H1 (cell line): ENCODE data around the gene NGEF. TPM values are rescaled to one million over a fixed set of nuclear protein-coding genes. Genes with fewer than 3 reads are reported as not detected.

ENCODE experiments used
- CTCF ChIA-PET: fragments of 300-600 bp; sonication (Branson Sonifier 250); formaldehyde crosslinking; loops from one replicate; lab custom pipeline; 2021; ENCODE audit not compliant: partially characterized antibody; lab: Charles Lee
- POLR2A ChIA-PET: fragments of 300-600 bp; sonication (Branson Sonifier 250); formaldehyde crosslinking; loops from one replicate; lab custom pipeline; 2021; ENCODE audit warnings: inconsistent platforms; ENCODE audit not compliant: partially characterized antibody; lab: Charles Lee
- DNase-seq, 2 experiments: peaks; one replicate each; pipeline versions ENCODE4 v3.0.0 to v3.0.0-alpha.2; 2010 to 2022; ENCODE audit warnings: low spot score in 2 of 2, low read depth in 1 of 2, mixed read lengths in 1 of 2
- FAIRE-seq: peaks from 2 replicates; lab custom pipeline; 2011; peaks lifted over from hg19 to GRCh38; lab: Jason Lieb, UNC
- H2AFZ ChIP-seq: 2 replicates; pipeline ENCODE4 v1.8.1; 2012; ENCODE audit warnings: low read length, inconsistent platforms
- H2AK5ac ChIP-seq: 2 replicates; pipeline ENCODE4 v1.6.1; 2013; ENCODE audit warnings: low read depth, low read length
- H2BK120ac ChIP-seq: replicated peaks from 2 replicates; pipeline ENCODE3; 2013; ENCODE audit warnings: low read depth, low read length, inconsistent platforms
- H2BK12ac ChIP-seq: 2 replicates; pipeline ENCODE4 v1.6.1; 2013; ENCODE audit warnings: low read depth, low read length
- H2BK15ac ChIP-seq: 2 replicates; pipeline ENCODE4 v1.6.1; 2013; ENCODE audit warnings: low read length
- H2BK20ac ChIP-seq: 2 replicates; pipeline ENCODE4 v1.6.1; 2013; ENCODE audit warnings: low read length
- H2BK5ac ChIP-seq: 2 replicates; pipeline ENCODE4 v1.6.1; 2013; ENCODE audit warnings: low read depth, low read length
- H3K14ac ChIP-seq: 2 replicates; pipeline ENCODE4 v1.6.1; 2013; ENCODE audit warnings: inconsistent platforms; ENCODE audit not compliant: insufficient read length
- H3K18ac ChIP-seq: 2 replicates; pipeline ENCODE4 v1.6.1; 2013; ENCODE audit warnings: low read length; ENCODE audit errors: extremely low read depth
- H3K23ac ChIP-seq: 2 replicates; pipeline ENCODE4 v1.6.1; 2013; ENCODE audit warnings: inconsistent platforms; ENCODE audit not compliant: insufficient read length
- H3K23me2 ChIP-seq: 2 replicates; pipeline ENCODE4 v1.6.1; 2013; ENCODE audit warnings: low read depth, low read length
- H3K27ac ChIP-seq: 2 replicates; pipeline ENCODE4 v1.6.1; 2011; ENCODE audit warnings: low read depth, low read length, inconsistent platforms
- H3K27me3 ChIP-seq, 4 experiments: replicated peaks in 1 of 4; 1 replicate in 1 of 4; 2 replicates in 3 of 4; pipeline versions ENCODE4 v1.6.1 to v1.8.1; 2011 to 2013; ENCODE audit warnings: low read length in 3 of 4, mild to moderate bottlenecking in 3 of 4, inconsistent platforms in 2 of 4, mixed read lengths in 2 of 4, moderate library complexity in 1 of 4; ENCODE audit not compliant: control insufficient read depth in 3 of 4, insufficient read depth in 3 of 4; ENCODE audit errors: extremely low read depth in 1 of 4
- H3K36me3 ChIP-seq, 4 experiments: 2 replicates each; pipeline versions ENCODE4 v1.6.1 to v1.8.1; 2011 to 2013; ENCODE audit warnings: mild to moderate bottlenecking in 4 of 4, low read length in 3 of 4, moderate library complexity in 2 of 4, control low read depth in 1 of 4, inconsistent platforms in 1 of 4; ENCODE audit not compliant: insufficient read depth in 4 of 4, control insufficient read depth in 2 of 4
- H3K4ac ChIP-seq: replicated peaks from 2 replicates; pipeline ENCODE3; 2013; ENCODE audit warnings: low read length, low read depth, mixed read lengths, inconsistent platforms; ENCODE audit not compliant: insufficient read length
- H3K4me1 ChIP-seq, 4 experiments: replicated peaks in 1 of 4; 1 replicate in 1 of 4; 2 replicates in 3 of 4; pipeline versions ENCODE4 v1.6.1 to v1.8.1; 2011 to 2013; ENCODE audit warnings: low read length in 3 of 4, inconsistent platforms in 2 of 4, mixed read lengths in 1 of 4; ENCODE audit not compliant: insufficient read depth in 4 of 4, control insufficient read depth in 3 of 4
- H3K4me2 ChIP-seq, 2 experiments: 2 replicates each; pipeline versions ENCODE4 v1.6.1 to v1.8.1; 2011 to 2013; ENCODE audit warnings: low read depth in 2 of 2, low read length in 2 of 2, control low read depth in 1 of 2, inconsistent platforms in 1 of 2, mild to moderate bottlenecking in 1 of 2; ENCODE audit not compliant: insufficient read depth in 1 of 2
- H3K4me3 ChIP-seq, 4 experiments: fragments of 200-600, 300-600 bp in 1 of 4; sonication (generic), shearing (Covaris generic), sonication (Bioruptor Twin) in 1 of 4; 2 replicates each; pipeline versions ENCODE4 v1.5.1 to v1.8.1; 2011 to 2016; ENCODE audit warnings: low read length in 4 of 4, low read depth in 3 of 4, control low read depth in 2 of 4, inconsistent platforms in 2 of 4, mild to moderate bottlenecking in 2 of 4, mixed read lengths in 1 of 4, moderate library complexity in 1 of 4; ENCODE audit not compliant: insufficient read depth in 2 of 4; ENCODE audit errors: extremely low read depth in 1 of 4
- H3K56ac ChIP-seq: replicated peaks from 2 replicates; pipeline ENCODE3; 2013; ENCODE audit warnings: low read depth, mild to moderate bottlenecking, mixed read lengths, low read length, inconsistent platforms; ENCODE audit not compliant: insufficient read length
- H3K79me1 ChIP-seq: 2 replicates; pipeline ENCODE4 v1.6.1; 2013; ENCODE audit warnings: low read depth, low read length, control low read depth
- H3K79me2 ChIP-seq, 2 experiments: 2 replicates each; pipeline versions ENCODE4 v1.6.1 to v1.8.1; 2012 to 2013; ENCODE audit warnings: low read length in 2 of 2, mild to moderate bottlenecking in 2 of 2, inconsistent platforms in 1 of 2; ENCODE audit not compliant: insufficient read depth in 2 of 2, control insufficient read depth in 1 of 2
- H3K9ac ChIP-seq, 4 experiments: replicated peaks in 1 of 4; 1 replicate in 1 of 4; 2 replicates in 3 of 4; pipeline versions ENCODE4 v1.6.1 to v1.8.1; 2011 to 2013; ENCODE audit warnings: low read depth in 3 of 4, low read length in 3 of 4, control low read depth in 2 of 4, mild to moderate bottlenecking in 2 of 4, moderate library complexity in 2 of 4, inconsistent platforms in 1 of 4; ENCODE audit errors: extremely low read depth in 1 of 4
- H3K9me3 ChIP-seq, 2 experiments: 2 replicates each; pipeline versions ENCODE4 v1.6.1 to v1.8.1; 2012 to 2013; ENCODE audit warnings: mild to moderate bottlenecking in 2 of 2, moderate library complexity in 2 of 2, control low read depth in 1 of 2, inconsistent platforms in 1 of 2, low read depth in 1 of 2, low read length in 1 of 2, mixed read lengths in 1 of 2; ENCODE audit not compliant: insufficient read depth in 2 of 2
- H4K20me1 ChIP-seq, 2 experiments: replicated peaks in 1 of 2; 2 replicates each; pipeline versions ENCODE3 to v1.8.1; 2011 to 2013; ENCODE audit warnings: inconsistent platforms in 2 of 2, low read length in 2 of 2, mild to moderate bottlenecking in 1 of 2; ENCODE audit not compliant: insufficient read depth in 2 of 2, control insufficient read depth in 1 of 2
- H4K5ac ChIP-seq: 2 replicates; pipeline ENCODE4 v1.6.1; 2013; ENCODE audit warnings: low read length, low read depth, mixed read lengths, inconsistent platforms; ENCODE audit not compliant: insufficient read length
- H4K8ac ChIP-seq: 2 replicates; pipeline ENCODE4 v1.8.0; 2013; ENCODE audit warnings: mild to moderate bottlenecking, moderate library complexity, low read length, inconsistent platforms; ENCODE audit not compliant: insufficient read depth; ENCODE audit errors: extremely low read depth
- H4K91ac ChIP-seq: replicated peaks from 2 replicates; pipeline ENCODE3; 2013; ENCODE audit warnings: low read length, mixed read lengths, inconsistent platforms; ENCODE audit not compliant: insufficient read length
- FOSL1 ChIP-seq: IDR thresholded peaks from 2 replicates; pipeline ENCODE4 v1.6.1; 2011; ENCODE audit warnings: mild to moderate bottlenecking, low read depth, low read length, moderate library complexity; ENCODE audit not compliant: insufficient read depth
- GABPA ChIP-seq: IDR thresholded peaks from 2 replicates; pipeline ENCODE4 v1.6.1; 2011; ENCODE audit warnings: mild to moderate bottlenecking, low read length, moderate library complexity, borderline replicate concordance; ENCODE audit not compliant: insufficient read depth
- HDAC2 ChIP-seq, 2 experiments: fragments of 300-600 bp in 1 of 2; sonication (generic) in 1 of 2; IDR thresholded peaks; 2 replicates each; pipeline ENCODE4 v1.6.1; 2011 to 2012; ENCODE audit warnings: low read depth in 2 of 2, low read length in 2 of 2, mild to moderate bottlenecking in 2 of 2, moderate library complexity in 2 of 2, borderline replicate concordance in 1 of 2, inconsistent platforms in 1 of 2
- PHF8 ChIP-seq: fragments of 200-600 bp; sonication (generic); conservative IDR thresholded peaks from 2 replicates; pipeline ENCODE4 v1.7.1; 2012; ENCODE audit warnings: low read depth, mild to moderate bottlenecking, inconsistent platforms, low read length, moderate library complexity
- WGBS, 2 experiments: shearing (Covaris generic) in 1 of 2; methylation state at CpG; one replicate each; pipeline versions ENCODE4 v1.1.6 to v1.1.7; 2013 to 2015; ENCODE audit warnings: low lambda C conversion rate in 2 of 2, mixed read lengths in 2 of 2, inconsistent platforms in 1 of 2, low coverage in 1 of 2, missing lambda C conversion rate in 1 of 2; ENCODE audit not compliant: insufficient replicate concordance in 2 of 2, insufficient coverage in 1 of 2, insufficient read length in 1 of 2; ENCODE audit errors: extremely low coverage in 1 of 2, missing lambda C conversion rate in 1 of 2; 5-methylcytosine and 5-hydroxymethylcytosine counted together
- polyA plus RNA-seq, 7 experiments: library from polyadenylated mRNA; depleted of rRNA in 3 of 7; stranded (reverse) in 5 of 7; unstranded in 2 of 7; fragments of >200 nt in 5 of 7; fragments of 200-250 nt in 2 of 7; gene quantifications; 1 replicate in 5 of 7; 2 replicates in 1 of 7; 4 replicates in 1 of 7; pipeline versions ENCODE4 v1.2.1 to v1.2.3, GENCODE V29; 2011 to 2013; ENCODE audit warnings: missing spikeins in 2 of 7, mixed read lengths in 2 of 7
- total RNA-seq: library from RNA; stranded (reverse); fragmentation: NEBNext Ultra II Directional; extraction: Animal tissue kit (Norgen Biotek cat#: 25700); gene quantifications from 2 replicates; pipeline ENCODE4 v1.2.1, GENCODE V29; 2021

Gene NGEF
- total and polyA plus RNA-seq, 2 of the 8 experiments (the other 6 are each of a cell fraction or from before 2014, with no cell fraction given) = 2.7 to 3.2 TPM

- Histone ChIP-seq H4K20me1 (peaks cover 0 to 3% of the 10 kb centered on the region in 2 experiments), H4K8ac (no peak overlapping the region), H3K4me2 (no peak overlapping the region), H3K27ac (no peak overlapping the region), H3K18ac (no peak overlapping the region), H3K56ac (no peak overlapping the region), H2AK5ac (no peak overlapping the region), H2BK20ac (no peak overlapping the region), H2BK5ac (no peak overlapping the region), H2BK15ac (no peak overlapping the region), H4K91ac (no peak overlapping the region), H3K9me3 (no peaks in the 10 kb centered on the region), H3K36me3 (no peaks in the 10 kb centered on the region), H3K4me3 (no peak overlapping the region), H2BK12ac (no peak overlapping the region), H2AFZ (no peak overlapping the region), H4K5ac (no peak overlapping the region), H3K79me2 (no peaks in the 10 kb centered on the region), H2BK120ac (no peak overlapping the region), H3K79me1 (no peaks in the 10 kb centered on the region), H3K4ac (no peak overlapping the region), H3K23ac (no peak overlapping the region), H3K27me3 (peaks cover 0 to 16% (median 11%) of the 10 kb centered on the region in 4 experiments; a peak in 5 of 7 replicates), H3K23me2 (peaks cover 12% of the 10 kb centered on the region; the same call in 1 of the 2 replicates), H3K4me1 (peaks cover 0 to 3% (median 1%) of the 10 kb centered on the region in 4 experiments; a peak in 4 of 7 replicates), H3K9ac (no peak overlapping the region), H3K14ac (no peak overlapping the region)
- CTCF ChIA-PET = interaction anchor here (1.2 to 3.0 kb wide), 6 partner anchors 10 to 182 kb away, joined by 3 to 13 read pairs (median 6); no protein-coding TSS in a partner anchor
- WGBS, 2 experiments = 86% methylated on average over 18 of the region's 22 CpGs; no CpG with 5 or more reads in 1 of the 2 experiments
- POLR2A ChIA-PET = interaction anchor here (1.2 kb wide), 1 partner anchor 15 kb away, joined by 3 read pairs; no protein-coding TSS in a partner anchor
- FAIRE-seq (no peak), DNase-seq (no peak)
- TF ChIP-seq GABPA (no peak), PHF8 (no peak), HDAC2 (IDR thresholded peaks at IDR 0.05; ENCODE audit: borderline replicate concordance in 1 of 2, low read depth in 2 of 2, low read length in 2 of 2) (no peak), FOSL1 (no peak)
- TF ChIP-seq, all 59 proteins: peak for 0
Observed at GRCh38 chr2:232871835-232872736, 141.0 kb downstream of the NGEF start.
